Measurements from ENCODE around the gene MSH3.

- TF ChIP-seq CTCF (IDR thresholded peaks at IDR 0.05) (peak in 6 of 7 experiments; percentile 11 to 44 (median 34)), POLR2A (IDR thresholded peaks at IDR 0.05) (no peak)
Measured at GRCh38 chr5:80686757-80687156, 32.3 kb downstream of the MSH3 start.

Data from body of pancreas (tissue), 4 donors.